A204.1 (cell line): Measurements from ENCODE around the gene VEGFC.

ENCODE experiments used
- FAIRE-seq: peaks from 2 replicates; lab custom pipeline; 2012; peaks lifted over from hg19 to GRCh38; lab: Jason Lieb, UNC

VEGFC gene

DNA sequence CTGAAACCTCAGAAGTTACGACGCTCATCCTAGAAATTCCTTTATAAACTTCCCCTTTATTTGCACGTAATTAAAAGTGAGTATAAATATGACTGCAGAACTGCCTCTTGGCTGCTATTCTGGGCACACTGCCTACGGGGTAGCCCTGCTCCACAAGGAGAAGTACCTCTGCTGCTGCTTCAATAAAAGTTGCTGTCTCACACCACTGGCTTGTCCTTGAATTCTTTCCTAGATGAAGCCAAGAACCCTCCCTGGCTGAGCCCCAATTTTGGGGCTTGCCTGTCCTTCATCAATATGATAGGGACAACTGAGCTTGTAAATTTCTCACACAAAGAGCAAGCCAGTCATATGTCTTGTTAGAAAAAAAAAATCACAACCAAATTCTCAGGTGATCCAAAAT, 115.8 kb downstream of the VEGFC start:
- FAIRE-seq = no peak

DNA sequence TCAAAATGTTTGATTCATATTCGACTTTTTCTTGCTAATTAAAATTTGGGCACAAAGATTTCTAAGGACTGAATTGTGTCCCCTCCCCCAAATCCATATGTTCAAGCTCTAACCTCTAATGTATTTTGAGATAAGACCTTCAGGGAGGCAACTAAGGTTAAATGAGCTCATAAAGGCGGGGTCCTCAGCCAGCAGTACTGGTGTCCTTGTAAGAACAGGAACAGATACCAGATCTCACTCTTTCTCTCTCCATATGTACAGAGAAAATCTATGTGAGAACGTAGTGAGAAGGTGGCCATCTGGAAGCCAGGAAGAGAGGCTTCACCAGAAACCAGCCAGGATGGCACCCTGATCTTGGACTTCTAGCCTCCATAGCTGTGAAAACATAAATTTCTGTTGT, 116.9 kb downstream of the VEGFC start:
- no peak for FAIRE-seq

DNA sequence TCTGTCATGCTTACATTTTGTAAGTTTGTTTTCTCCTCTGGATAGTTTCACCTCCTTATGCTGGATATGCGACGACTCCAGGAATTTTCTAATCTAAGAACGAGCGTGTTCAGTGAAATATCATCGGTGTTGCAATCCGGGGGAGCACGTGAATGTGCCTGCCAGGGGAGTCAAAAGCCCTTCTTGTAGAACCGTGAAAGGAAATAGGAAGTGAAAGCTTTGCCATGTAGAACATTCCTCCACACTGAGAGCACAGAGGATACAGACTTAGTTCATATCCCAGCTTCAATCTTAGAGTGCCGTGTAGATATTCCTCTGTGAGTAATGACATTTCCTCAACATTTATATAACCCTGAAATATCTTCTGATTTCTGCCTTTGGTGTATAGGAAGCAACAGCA, 121.2 kb downstream of the VEGFC start:
- FAIRE-seq = no peak

DNA sequence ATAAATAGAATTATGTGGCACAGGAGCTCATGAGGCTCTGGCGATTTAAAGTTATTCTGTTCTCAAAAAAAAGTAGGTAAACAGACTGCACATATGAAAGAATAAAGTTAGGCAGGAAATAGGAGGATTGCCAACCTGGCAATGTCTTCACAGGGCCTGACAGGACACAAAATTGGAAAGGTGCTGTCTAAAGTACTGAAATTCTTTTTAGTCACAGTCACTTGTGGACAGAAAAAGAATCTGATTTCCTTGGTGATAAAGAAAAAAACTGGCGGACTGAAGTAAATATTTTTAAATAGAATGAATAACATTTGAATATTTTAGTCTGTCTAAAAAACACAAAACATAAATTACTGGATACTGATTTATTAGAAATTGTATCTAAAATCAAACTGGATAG, 124.4 kb downstream of the VEGFC start:
- FAIRE-seq = no peak

DNA sequence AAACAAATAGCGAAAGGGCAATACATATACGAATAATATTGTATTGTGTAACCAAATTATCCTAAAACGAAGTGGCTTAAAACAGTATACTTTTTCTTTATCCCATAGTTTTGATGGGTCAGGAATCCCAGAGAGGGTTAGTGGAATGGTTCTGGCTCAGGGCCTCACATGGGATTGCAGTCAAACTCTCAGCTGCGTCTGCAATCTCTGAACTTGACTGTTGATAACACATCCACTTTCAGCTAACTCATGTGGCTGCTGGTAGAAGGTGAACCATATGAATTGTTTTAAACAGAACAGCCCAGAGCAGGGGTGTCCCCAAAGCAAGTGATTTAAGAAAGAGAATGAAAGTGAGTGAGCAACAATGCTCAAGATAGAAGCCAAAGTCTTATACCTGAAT, 127.8 kb downstream of the VEGFC start:
- no peak for FAIRE-seq

DNA sequence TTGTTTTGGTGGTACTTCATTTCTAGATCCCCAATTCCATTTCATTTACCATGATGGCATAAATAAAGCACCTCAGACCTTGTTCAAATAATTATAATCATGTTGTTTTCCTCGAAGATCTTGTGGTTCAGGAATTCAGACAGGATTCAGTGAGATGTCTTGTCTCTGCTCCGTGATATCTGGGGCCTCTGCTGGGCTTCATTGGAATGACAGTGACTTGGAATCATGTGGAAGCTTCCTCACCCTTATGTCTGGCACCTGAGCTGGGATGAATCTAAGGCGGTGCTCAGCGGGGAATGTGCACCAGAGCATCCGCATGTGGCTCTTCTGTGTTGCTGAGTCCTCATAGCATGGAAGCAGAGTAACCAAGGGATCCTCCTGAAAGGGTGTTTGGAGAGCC, 132.2 kb downstream of the VEGFC start:
- FAIRE-seq = no peak

DNA sequence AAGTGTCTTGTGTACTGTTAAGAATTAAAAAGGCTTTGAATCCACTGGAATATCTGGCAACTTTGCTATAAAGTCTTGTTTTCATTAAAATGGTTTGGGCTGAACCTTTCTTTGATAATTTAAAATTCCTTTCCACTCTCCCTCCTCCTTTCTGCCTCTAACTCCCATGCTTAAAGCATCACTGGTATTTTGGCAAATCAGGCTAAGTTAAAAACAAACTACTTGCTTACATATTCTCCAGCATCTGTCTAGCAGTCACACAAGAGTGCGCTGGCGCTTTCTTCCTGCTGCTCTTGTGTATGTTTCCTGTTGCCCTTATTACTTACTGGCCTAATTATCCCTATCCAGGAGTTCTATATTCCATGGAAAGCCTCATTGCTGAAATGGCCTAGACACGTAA, 136.6 kb downstream of the VEGFC start:
- FAIRE-seq = no peak

DNA sequence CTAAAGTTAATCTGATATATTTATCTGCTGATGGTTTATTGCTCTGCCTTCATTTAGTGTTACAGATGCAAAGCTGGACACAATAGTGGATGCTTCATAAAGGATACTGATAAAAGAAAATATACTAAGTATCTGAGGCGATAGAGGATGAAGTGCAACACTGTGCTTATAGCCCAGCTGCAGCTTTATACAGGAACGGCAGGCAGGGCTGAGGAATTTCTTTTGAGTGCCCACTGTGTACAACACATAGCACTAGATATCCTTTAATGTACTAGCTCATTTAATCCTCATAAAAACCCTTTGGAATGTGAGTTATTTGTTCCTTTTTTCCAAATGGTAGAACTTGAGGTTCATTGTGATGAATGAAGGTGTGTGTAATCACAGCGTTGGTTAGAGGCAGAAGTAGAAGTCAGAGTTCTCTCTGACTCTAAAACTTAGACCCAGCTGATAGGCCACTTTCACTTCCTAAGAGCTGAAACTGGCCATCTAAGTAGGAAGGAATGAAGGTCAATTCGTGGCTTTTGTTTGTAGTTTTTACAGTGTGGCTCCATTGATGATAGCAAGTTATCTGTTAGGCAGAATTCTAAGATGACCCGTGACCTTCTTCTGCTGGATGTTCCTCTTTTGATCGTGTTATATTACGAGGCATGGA, 138.0 kb downstream of the VEGFC start:
- no peak for FAIRE-seq

DNA sequence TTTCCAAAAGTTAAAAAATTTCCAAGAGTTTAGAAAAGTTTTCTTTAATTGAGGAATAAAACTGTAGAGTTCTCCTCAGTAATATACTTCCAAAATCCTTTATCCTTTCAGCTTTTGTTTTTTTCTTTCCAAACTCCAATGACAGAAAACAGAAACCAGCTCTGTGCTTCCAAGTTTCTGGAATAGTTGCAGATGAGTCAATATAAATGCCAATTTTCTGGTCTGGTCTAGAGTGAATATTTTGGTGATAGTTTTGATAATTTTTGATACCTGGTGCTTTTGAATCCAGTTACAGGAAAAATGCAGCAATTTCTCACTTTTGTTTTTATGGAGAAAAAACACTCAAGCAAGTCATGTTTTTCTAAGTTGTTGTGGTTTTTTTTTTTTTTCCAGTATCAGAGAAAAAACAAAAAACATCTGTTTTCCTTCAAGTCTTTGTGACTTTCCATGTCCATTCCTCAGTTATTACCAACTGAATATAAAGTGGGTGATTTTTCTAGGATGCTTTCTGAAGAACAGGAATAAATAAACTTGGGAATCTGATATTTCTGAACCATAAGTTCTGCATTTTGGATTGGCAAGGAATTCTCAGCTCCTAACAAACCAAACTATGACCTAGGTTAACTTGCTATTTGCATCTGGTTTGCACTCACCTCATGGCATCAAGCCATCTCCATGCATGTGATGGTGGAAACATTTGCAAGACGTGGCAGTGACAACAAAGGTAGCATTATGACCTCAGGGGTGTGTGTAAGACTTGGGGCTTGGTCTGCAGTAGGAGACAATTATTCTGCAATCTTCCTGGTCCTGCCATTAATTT, 139.1 kb downstream of the VEGFC start:
- FAIRE-seq = no peak

DNA sequence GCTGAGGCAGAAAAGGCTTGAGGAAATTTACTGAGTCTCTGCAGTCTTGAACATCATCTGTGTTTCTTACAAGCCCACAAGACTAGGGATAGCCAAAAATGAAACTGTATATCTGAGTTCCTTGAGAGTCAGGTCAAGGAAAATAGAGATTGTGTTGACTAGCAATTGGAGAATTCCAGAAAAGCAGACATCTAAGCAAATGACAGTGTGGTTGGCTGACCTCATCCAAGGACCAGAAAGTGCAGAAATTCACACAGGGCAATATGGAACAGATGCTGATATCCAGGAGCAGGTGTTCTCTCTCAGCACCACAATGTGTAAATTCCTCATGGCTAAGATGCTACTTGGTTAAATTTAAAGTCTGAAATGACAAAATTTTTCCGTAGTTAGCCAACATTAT, 146.4 kb downstream of the VEGFC start:
- no peak for FAIRE-seq

DNA sequence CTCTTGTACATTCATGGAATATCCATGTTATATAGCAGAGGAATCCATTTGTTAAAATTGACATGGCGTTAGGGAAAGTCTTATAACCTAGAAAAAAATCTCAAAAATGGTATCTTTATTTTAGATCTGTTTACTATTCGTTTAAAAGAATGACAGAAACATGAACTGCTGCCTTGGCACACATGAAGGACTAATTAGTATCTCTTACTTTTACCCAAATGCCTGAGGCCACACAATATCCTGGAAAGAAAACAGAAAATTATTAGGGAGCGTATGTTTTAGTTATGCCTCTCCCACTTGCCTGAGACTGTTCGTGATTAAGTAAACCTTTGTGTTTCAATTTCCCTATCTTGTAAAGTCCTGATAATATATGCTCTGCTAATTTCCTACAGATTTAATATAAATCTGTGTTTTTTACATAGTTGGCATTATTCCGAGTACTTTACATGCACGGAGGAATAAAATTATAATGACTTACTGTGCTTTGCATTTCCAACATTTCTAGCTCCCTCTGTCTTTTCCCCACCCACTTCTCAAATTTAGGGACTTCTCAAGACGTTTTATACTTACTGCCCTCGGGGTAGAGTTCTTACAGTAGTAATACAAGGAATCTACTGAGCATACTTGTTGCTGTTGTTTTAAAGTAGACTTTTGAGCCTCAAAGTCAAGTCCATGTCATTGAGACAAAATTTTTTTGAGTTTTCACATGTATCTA, 147.3 kb downstream of the VEGFC start:
- no peak for FAIRE-seq

DNA sequence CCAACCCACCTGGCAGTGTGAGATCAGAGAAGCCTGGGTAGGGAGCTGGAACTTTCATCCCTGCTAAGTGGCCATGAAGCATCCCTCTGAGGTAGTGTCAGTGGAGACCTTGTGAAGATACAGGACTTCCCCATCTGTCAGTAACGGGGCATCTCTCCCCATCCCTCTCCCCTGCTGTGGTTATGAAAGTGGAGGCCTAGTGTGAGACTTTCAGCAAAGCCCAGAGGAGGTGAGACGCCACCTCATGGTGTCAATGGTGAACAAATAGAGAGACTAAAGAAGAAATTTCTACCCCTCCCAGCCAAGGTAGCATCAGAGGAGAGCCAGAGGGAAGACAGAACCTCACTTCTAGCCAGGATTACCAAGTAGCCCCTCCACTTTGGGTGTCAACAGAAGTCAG, 150.2 kb downstream of the VEGFC start:
- FAIRE-seq = no peak

DNA sequence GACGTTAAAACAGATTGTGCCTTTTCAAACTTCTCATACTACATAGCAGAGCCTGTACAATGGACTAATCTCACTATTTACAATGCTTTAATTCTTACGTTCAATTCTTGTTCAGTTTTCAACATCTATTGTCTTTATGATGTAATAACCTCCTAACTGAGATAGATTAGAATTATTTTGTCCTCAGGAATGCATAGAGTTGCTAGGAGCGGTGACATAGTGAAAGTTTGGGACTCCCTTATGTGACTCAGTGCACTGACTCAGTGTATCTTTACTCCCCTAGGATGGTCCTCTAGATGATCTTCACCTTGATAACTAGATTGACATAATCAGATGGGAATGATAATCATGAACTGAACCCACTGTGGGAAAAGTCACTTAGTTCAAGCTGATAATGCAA, 151.5 kb downstream of the VEGFC start:
- FAIRE-seq = no peak

DNA sequence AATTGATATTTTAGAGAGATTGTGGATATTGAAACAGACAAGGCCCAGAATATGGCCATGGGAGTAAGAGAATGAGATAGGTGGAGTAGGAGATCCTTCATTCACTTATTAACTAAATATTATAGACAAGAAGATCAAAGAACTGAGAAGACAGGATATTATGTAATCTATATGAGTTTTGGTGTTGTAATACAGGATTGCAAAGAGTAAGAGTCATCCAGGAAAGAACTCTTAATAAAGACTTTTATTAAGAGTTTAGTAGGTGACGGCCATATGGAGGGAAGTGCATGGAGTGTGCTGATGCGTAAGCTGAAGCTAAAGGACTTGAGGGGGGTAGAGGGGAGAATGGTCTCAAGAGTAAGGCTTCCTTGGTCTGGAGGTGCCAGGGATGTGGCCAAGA, 153.7 kb downstream of the VEGFC start:
- FAIRE-seq = no peak

DNA sequence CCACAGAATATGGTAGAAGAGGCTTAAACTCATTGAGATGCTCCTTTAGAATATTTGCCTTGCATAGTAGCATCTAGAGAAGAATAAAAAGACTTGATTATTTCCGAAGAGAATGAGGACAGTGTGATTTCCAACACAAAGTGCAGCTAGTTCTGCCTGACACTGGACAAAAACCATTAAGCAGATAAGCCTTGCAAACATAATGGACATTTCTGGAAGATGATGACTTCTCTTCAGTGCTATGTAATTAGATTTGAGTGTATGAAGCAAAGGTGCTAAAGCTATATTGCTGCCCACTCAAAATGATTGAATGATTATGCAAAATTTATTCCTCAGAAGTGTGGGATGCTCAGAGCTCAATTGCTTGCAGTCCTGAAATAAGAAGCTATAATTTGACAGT, 156.4 kb downstream of the VEGFC start:
- FAIRE-seq = no peak

DNA sequence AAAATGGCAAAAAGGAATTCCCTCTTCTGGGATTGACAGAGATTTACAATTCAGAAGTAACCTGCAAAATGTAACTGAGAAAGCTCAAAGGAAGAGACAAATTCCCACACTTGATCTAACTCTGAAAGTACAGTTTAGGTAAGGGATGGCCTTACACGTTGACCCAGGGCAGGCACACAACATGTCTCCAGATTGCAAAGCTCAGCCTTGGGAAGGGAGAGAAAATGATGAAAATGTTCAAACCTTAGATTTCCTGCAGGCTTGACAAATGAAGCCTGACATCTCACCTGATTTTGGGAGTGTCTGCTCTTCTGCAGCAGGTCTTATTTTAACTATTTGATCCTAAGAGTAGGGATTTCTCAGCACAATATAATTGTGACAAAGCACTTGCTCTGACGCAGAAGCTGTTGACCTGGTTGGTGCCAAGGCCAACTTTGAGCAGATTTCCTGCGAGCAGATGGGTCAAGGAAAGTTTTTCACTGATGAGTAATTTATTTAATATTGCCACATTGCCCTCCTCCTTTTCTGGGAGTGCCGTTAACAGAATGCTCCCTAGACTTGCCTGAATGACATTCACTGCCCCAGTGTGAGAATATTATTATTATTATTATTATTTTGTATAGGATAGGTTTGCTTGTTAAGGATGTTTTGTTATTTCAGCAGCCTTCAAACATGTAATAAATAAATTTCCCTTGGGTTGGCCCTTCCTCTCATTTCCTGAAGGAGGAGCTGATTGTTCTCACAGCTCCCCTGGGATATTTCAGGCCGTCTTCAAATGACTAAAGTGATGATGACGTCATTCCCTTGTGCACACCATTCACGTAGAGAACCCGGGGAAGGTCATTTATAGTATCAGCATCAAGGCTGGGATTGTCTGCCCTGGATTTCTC, 157.1 kb downstream of the VEGFC start:
- no peak for FAIRE-seq
